ENCODE results near the gene NFS1.

DNA sequence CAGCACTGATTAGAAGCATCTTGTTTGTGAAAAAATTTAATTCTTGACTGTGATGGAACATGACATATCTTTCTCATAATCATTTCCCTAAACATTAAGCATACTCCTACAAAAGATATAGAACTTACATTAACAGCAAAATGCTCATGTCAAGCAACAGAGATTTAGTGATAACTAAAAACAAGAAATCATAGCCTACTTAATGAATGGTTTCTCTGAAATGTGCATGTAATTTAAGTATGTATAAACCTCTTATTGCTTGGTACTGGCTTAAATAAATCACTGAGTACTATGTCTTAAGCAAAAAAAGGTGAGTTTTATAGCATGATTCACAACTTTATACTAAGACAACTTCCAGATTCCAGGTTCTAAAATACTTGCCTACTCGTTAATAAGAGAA is 9.3 kb upstream of the NFS1 start:
- TF ChIP-seq, protein P1, sequence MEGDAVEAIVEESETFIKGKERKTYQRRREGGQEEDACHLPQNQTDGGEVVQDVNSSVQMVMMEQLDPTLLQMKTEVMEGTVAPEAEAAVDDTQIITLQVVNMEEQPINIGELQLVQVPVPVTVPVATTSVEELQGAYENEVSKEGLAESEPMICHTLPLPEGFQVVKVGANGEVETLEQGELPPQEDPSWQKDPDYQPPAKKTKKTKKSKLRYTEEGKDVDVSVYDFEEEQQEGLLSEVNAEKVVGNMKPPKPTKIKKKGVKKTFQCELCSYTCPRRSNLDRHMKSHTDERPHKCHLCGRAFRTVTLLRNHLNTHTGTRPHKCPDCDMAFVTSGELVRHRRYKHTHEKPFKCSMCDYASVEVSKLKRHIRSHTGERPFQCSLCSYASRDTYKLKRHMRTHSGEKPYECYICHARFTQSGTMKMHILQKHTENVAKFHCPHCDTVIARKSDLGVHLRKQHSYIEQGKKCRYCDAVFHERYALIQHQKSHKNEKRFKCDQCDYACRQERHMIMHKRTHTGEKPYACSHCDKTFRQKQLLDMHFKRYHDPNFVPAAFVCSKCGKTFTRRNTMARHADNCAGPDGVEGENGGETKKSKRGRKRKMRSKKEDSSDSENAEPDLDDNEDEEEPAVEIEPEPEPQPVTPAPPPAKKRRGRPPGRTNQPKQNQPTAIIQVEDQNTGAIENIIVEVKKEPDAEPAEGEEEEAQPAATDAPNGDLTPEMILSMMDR (IDR thresholded peaks at IDR 0.05; ENCODE audit: low read depth, low read length, poor library complexity, severe bottlenecking) = no peak
- TF ChIP-seq EZH2phosphoT487 (IDR thresholded peaks at IDR 0.05; ENCODE audit: borderline replicate concordance, low read length) = no peak

All from DOHH2 (cell line).